Right lobe of liver (tissue), 4 donors: ENCODE measurements around the gene LIMK1.

ENCODE experiments used
- POLR2A ChIP-seq: fragments of 450-650 bp; IDR thresholded peaks from one replicate; pipeline ENCODE4 v1.6.1; 2017; ENCODE audit warnings: antibody characterized with exemption, mild to moderate bottlenecking
- TF ChIP-seq, protein P1 (sequence below), 4 donors: fragments of 200-600 bp in 3 of 4; fragments of 450-650 bp in 1 of 4; IDR thresholded peaks; one replicate each; pipeline versions ENCODE4 v1.5.1 to v1.8.0; 2016 to 2022; ENCODE audit warnings: antibody characterized with exemption in 4 of 4, mild to moderate bottlenecking in 2 of 4
- donor health status: DM: no; HTN: no; CAD: no.
- donor health status: DM: no; HTN: no; CAD: no.
- donor health status: DM: no; HTN: yes; CAD: no.

DNA sequence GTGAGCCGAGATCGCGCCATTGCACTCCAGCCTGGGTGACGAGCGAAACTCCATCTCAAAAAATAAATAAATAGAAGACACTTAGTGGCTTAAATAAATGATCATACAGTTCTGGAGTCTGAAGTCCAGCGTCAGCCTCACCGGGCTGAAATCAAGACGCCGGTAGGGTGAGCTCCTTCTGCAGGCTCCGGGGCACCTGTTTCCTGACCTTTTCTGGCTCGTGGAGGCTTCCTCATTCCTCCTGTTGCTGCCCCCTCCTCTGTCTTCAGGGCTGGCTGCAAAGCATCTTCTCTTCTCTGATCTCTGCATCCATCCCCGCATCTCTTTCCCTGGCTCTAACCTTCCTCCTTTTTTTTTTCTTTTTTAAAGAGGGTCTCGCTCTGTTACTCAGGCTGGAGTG, 32.8 kb downstream of the LIMK1 start:
- TF ChIP-seq, protein P1, sequence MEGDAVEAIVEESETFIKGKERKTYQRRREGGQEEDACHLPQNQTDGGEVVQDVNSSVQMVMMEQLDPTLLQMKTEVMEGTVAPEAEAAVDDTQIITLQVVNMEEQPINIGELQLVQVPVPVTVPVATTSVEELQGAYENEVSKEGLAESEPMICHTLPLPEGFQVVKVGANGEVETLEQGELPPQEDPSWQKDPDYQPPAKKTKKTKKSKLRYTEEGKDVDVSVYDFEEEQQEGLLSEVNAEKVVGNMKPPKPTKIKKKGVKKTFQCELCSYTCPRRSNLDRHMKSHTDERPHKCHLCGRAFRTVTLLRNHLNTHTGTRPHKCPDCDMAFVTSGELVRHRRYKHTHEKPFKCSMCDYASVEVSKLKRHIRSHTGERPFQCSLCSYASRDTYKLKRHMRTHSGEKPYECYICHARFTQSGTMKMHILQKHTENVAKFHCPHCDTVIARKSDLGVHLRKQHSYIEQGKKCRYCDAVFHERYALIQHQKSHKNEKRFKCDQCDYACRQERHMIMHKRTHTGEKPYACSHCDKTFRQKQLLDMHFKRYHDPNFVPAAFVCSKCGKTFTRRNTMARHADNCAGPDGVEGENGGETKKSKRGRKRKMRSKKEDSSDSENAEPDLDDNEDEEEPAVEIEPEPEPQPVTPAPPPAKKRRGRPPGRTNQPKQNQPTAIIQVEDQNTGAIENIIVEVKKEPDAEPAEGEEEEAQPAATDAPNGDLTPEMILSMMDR (IDR thresholded peaks at IDR 0.05) = no peak
- no peak for TF ChIP-seq POLR2A
